ENCODE data around the gene THBS2.
"Not testable (repeated sequence)": the region's sequence is repeated elsewhere in the genome, so short reads cannot be mapped to it uniquely, and the experiment has no call there.

THBS2 gene

GRCh38 chr6:169207482-169207881 is 46.2 kb downstream of the THBS2 start:
- no peak overlapping the region for H3K27ac Mint-ChIP-seq
- H3K4me3 Mint-ChIP-seq: no peak overlapping the region
- H3K27me3 Mint-ChIP-seq (ENCODE audit: low read depth): peaks cover 12% of the 10 kb centered on the region
- peaks cover 12% of the 10 kb centered on the region for H3K4me1 Mint-ChIP-seq (ENCODE audit: low read depth)
- peaks cover 48% of the 10 kb centered on the region for H3K9me3 Mint-ChIP-seq
- H3K36me3 Mint-ChIP-seq (ENCODE audit: low read depth): peaks cover 11% of the 10 kb centered on the region

GRCh38 chr6:169205176-169206160 is 48.2 kb downstream of the THBS2 start:
- H3K9me3 Mint-ChIP-seq: peaks cover 34% of the 10 kb centered on the region
- peaks cover 12% of the 10 kb centered on the region for H3K27me3 Mint-ChIP-seq (ENCODE audit: low read depth)
- H3K4me1 Mint-ChIP-seq (ENCODE audit: low read depth): peaks cover 10% of the 10 kb centered on the region
- H3K36me3 Mint-ChIP-seq (ENCODE audit: low read depth): peaks cover 9% of the 10 kb centered on the region
- H3K4me3 Mint-ChIP-seq: no peak overlapping the region
- no peak overlapping the region for H3K27ac Mint-ChIP-seq

GRCh38 chr6:169204167-169204566 is 49.5 kb downstream of the THBS2 start:
- Mint-ChIP-seq H3K9me3 (peaks cover 26% of the 10 kb centered on the region), H3K36me3 (ENCODE audit: low read depth) (peaks cover 9% of the 10 kb centered on the region), H3K4me3 (no peak overlapping the region), H3K27ac (no peak overlapping the region), H3K4me1 (ENCODE audit: low read depth) (peaks cover 10% of the 10 kb centered on the region), H3K27me3 (ENCODE audit: low read depth) (peaks cover 6% of the 10 kb centered on the region)

GRCh38 chr6:169201985-169202384 is 51.7 kb downstream of the THBS2 start:
- H3K27me3 Mint-ChIP-seq (ENCODE audit: low read depth): no peaks in the 10 kb centered on the region
- no peak overlapping the region for H3K27ac Mint-ChIP-seq
- no peak overlapping the region for H3K4me3 Mint-ChIP-seq
- H3K36me3 Mint-ChIP-seq (ENCODE audit: low read depth): peaks cover 2% of the 10 kb centered on the region
- H3K9me3 Mint-ChIP-seq: peaks cover 8% of the 10 kb centered on the region
- H3K4me1 Mint-ChIP-seq (ENCODE audit: low read depth): no peaks in the 10 kb centered on the region

- no peaks in the 10 kb centered on the region for H3K9me3 Mint-ChIP-seq
- H3K4me3 Mint-ChIP-seq: no peak overlapping the region
- H3K27me3 Mint-ChIP-seq (ENCODE audit: low read depth): no peaks in the 10 kb centered on the region
- no peak overlapping the region for H3K27ac Mint-ChIP-seq
- H3K4me1 Mint-ChIP-seq (ENCODE audit: low read depth): no peaks in the 10 kb centered on the region
- H3K36me3 Mint-ChIP-seq (ENCODE audit: low read depth): no peaks in the 10 kb centered on the region
Observed at GRCh38 chr6:169200893-169201514, 52.6 kb downstream of the THBS2 start.

- no peaks in the 10 kb centered on the region for H3K9me3 Mint-ChIP-seq
- no peak overlapping the region for H3K4me3 Mint-ChIP-seq
- H3K27me3 Mint-ChIP-seq (ENCODE audit: low read depth): no peaks in the 10 kb centered on the region
- no peaks in the 10 kb centered on the region for H3K36me3 Mint-ChIP-seq (ENCODE audit: low read depth)
- no peak overlapping the region for H3K27ac Mint-ChIP-seq
- H3K4me1 Mint-ChIP-seq (ENCODE audit: low read depth): no peaks in the 10 kb centered on the region
Observed at GRCh38 chr6:169199625-169200335, 53.9 kb downstream of the THBS2 start.

- no peaks in the 10 kb centered on the region for H3K9me3 Mint-ChIP-seq
- H3K4me3 Mint-ChIP-seq: no peak overlapping the region
- H3K4me1 Mint-ChIP-seq (ENCODE audit: low read depth): no peaks in the 10 kb centered on the region
Observed at GRCh38 chr6:169198885-169199284, 54.8 kb downstream of the THBS2 start.

GRCh38 chr6:169197929-169198328 is 55.7 kb downstream of the THBS2 start:
- not testable (repeated sequence) for H3K27ac Mint-ChIP-seq; H3K4me3 Mint-ChIP-seq; H3K36me3 Mint-ChIP-seq (ENCODE audit: low read depth); H3K27me3 Mint-ChIP-seq (ENCODE audit: low read depth); H3K4me1 Mint-ChIP-seq (ENCODE audit: low read depth); H3K9me3 Mint-ChIP-seq

More at GRCh38 chr6:169198885-169199284, 54.8 kb downstream of the THBS2 start:
- H3K27me3 Mint-ChIP-seq (ENCODE audit: low read depth): no peaks in the 10 kb centered on the region
- H3K36me3 Mint-ChIP-seq (ENCODE audit: low read depth): no peaks in the 10 kb centered on the region
- no peak overlapping the region for H3K27ac Mint-ChIP-seq

GRCh38 chr6:169196279-169196678 is 57.4 kb downstream of the THBS2 start:
- H3K9me3 Mint-ChIP-seq; H3K36me3 Mint-ChIP-seq (ENCODE audit: low read depth); H3K27me3 Mint-ChIP-seq (ENCODE audit: low read depth); H3K4me3 Mint-ChIP-seq; H3K27ac Mint-ChIP-seq; H3K4me1 Mint-ChIP-seq (ENCODE audit: low read depth): not testable (repeated sequence)

- Mint-ChIP-seq H3K27ac (no peak overlapping the region), H3K4me1 (ENCODE audit: low read depth) (no peaks in the 10 kb centered on the region), H3K36me3 (ENCODE audit: low read depth) (no peaks in the 10 kb centered on the region), H3K9me3 (no peaks in the 10 kb centered on the region), H3K27me3 (ENCODE audit: low read depth) (no peaks in the 10 kb centered on the region), H3K4me3 (no peak overlapping the region)
Observed at GRCh38 chr6:169194737-169195136, 58.9 kb downstream of the THBS2 start.

GRCh38 chr6:169190970-169191369 is 62.7 kb downstream of the THBS2 start:
- Mint-ChIP-seq H3K27ac (no peak overlapping the region), H3K4me1 (ENCODE audit: low read depth) (no peaks in the 10 kb centered on the region), H3K4me3 (no peak overlapping the region), H3K27me3 (ENCODE audit: low read depth) (no peaks in the 10 kb centered on the region), H3K36me3 (ENCODE audit: low read depth) (no peaks in the 10 kb centered on the region), H3K9me3 (no peaks in the 10 kb centered on the region)

GRCh38 chr6:169190144-169190584 is 63.5 kb downstream of the THBS2 start:
- no peaks in the 10 kb centered on the region for H3K36me3 Mint-ChIP-seq (ENCODE audit: low read depth)
- H3K4me3 Mint-ChIP-seq: no peak overlapping the region
- no peaks in the 10 kb centered on the region for H3K27me3 Mint-ChIP-seq (ENCODE audit: low read depth)
- no peak overlapping the region for H3K27ac Mint-ChIP-seq
- H3K9me3 Mint-ChIP-seq: no peaks in the 10 kb centered on the region
- no peaks in the 10 kb centered on the region for H3K4me1 Mint-ChIP-seq (ENCODE audit: low read depth)

- Mint-ChIP-seq H3K4me3 (no peak overlapping the region), H3K36me3 (ENCODE audit: low read depth) (no peaks in the 10 kb centered on the region), H3K27me3 (ENCODE audit: low read depth) (no peaks in the 10 kb centered on the region), H3K9me3 (no peaks in the 10 kb centered on the region), H3K4me1 (ENCODE audit: low read depth) (no peaks in the 10 kb centered on the region), H3K27ac (no peak overlapping the region)
Observed at GRCh38 chr6:169189686-169190085, 64.0 kb downstream of the THBS2 start.

GRCh38 chr6:169189182-169189581 is 64.5 kb downstream of the THBS2 start:
- H3K27me3 Mint-ChIP-seq (ENCODE audit: low read depth): no peaks in the 10 kb centered on the region
- no peaks in the 10 kb centered on the region for H3K4me1 Mint-ChIP-seq (ENCODE audit: low read depth)
- no peaks in the 10 kb centered on the region for H3K36me3 Mint-ChIP-seq (ENCODE audit: low read depth)
- H3K4me3 Mint-ChIP-seq: no peak overlapping the region
- no peaks in the 10 kb centered on the region for H3K9me3 Mint-ChIP-seq
- no peak overlapping the region for H3K27ac Mint-ChIP-seq

Measured in T-helper 1 cell treated with Interleukin-12 subunit alpha and Interleukin-12 subunit beta and Interleukin-4 antibody, amounts not matched to agents 30 μg/mL and 1 μg/mL, for 36 hours (primary cell).